K562 (cell line): ENCODE results near the gene COPRS. TPM values are rescaled to one million over a fixed set of nuclear protein-coding genes. Genes with fewer than 3 reads are reported as not detected.

Experiments
- ATAC-seq: fragments of 200-7000 bp; cut with Tn5 transposase; 3 replicates; pipeline ENCODE4 v1.9.1; 2020; ENCODE audit warnings: moderate library complexity
- BruUV-seq: library from RNA; stranded (reverse); fragments of 400-500 nt; replicated peaks from 2 replicates; lab custom pipeline; 2021; lab: Mats Ljungman, UMichigan
- CTCF ChIA-PET: fragments of 300-600 bp; formaldehyde crosslinking; extraction: SDS; loops from one replicate; lab custom pipeline; 2021; ENCODE audit warnings: low intra/inter-chr PET ratio; lab: Yijun Ruan, JAX
- POLR2A ChIA-PET: fragments of 300-600, 350-650 bp; sonication (Branson Sonifier 250); formaldehyde crosslinking; extraction: SDS; loops from one replicate; lab custom pipeline; 2021; ENCODE audit warnings: antibody characterized with exemption, inconsistent platforms; lab: Yijun Ruan, JAX
- DNase-seq, 4 experiments: peaks; one replicate each; pipeline versions ENCODE4 v3.0.0 to v3.0.0-alpha.2; 2011 to 2018; ENCODE audit warnings: low spot score in 3 of 4, mixed read lengths in 3 of 4; ENCODE audit errors: extremely low read depth in 1 of 4
- FAIRE-seq: peaks from 2 replicates; lab custom pipeline; 2011; peaks lifted over from hg19 to GRCh38; lab: Jason Lieb, UNC
- H2AFZ ChIP-seq: 2 replicates; pipeline ENCODE4 v1.6.0; 2011; ENCODE audit warnings: low read depth, low read length, control low read depth, inconsistent platforms
- H3K27ac ChIP-seq: fragments of 200-600 bp; 3 replicates; pipeline ENCODE4 v1.8.0; 2011; ENCODE audit warnings: low read depth, mild to moderate bottlenecking, control low read depth, inconsistent platforms, low read length, moderate library complexity, mixed read lengths; ENCODE audit errors: extremely low read depth
- H3K27me3 ChIP-seq, 2 experiments: fragments of 300-600 bp in 1 of 2; 2 replicates in 1 of 2; 3 replicates in 1 of 2; pipeline versions ENCODE4 v1.6.0 to v1.8.0; 2011; ENCODE audit warnings: inconsistent platforms in 2 of 2, low read length in 2 of 2, mild to moderate bottlenecking in 1 of 2, mixed read lengths in 1 of 2, moderate library complexity in 1 of 2; ENCODE audit not compliant: control insufficient read depth in 2 of 2, insufficient read depth in 2 of 2
- H3K36me3 ChIP-seq: fragments of 300-600 bp; 3 replicates; pipeline ENCODE4 v1.8.0; 2011; ENCODE audit warnings: mild to moderate bottlenecking, low read length, inconsistent platforms; ENCODE audit not compliant: control insufficient read depth, insufficient read depth
- H3K4me1 ChIP-seq, 2 experiments: fragments of 200-600 bp in 1 of 2; replicated peaks in 1 of 2; 2 replicates in 1 of 2; 3 replicates in 1 of 2; pipeline versions ENCODE4 v1.5.1 to v1.8.0; 2011; ENCODE audit warnings: inconsistent platforms in 2 of 2, low read length in 2 of 2, mild to moderate bottlenecking in 1 of 2, mixed read lengths in 1 of 2, moderate library complexity in 1 of 2; ENCODE audit not compliant: control insufficient read depth in 2 of 2, insufficient read depth in 2 of 2
- H3K4me2 ChIP-seq: 2 replicates; pipeline ENCODE4 v1.6.1; 2011; ENCODE audit warnings: low read length, control low read depth, inconsistent platforms, mixed read lengths; ENCODE audit not compliant: insufficient read depth
- H3K4me3 ChIP-seq: fragments of 200-600 bp; sonication (generic), shearing (Covaris generic); 2 replicates; pipeline ENCODE4 v1.5.1; 2016; ENCODE audit warnings: control low read depth, inconsistent platforms
- H3K79me2 ChIP-seq: fragments of 200-600 bp; 3 replicates; pipeline ENCODE4 v1.8.0; 2011; ENCODE audit warnings: low read length, inconsistent platforms; ENCODE audit not compliant: control insufficient read depth, insufficient read depth
- H3K9ac ChIP-seq, 2 experiments: 2 replicates each; pipeline versions ENCODE4 v1.6.0 to v1.6.1; 2011; ENCODE audit warnings: low read depth in 2 of 2, low read length in 2 of 2, control low read depth in 1 of 2, inconsistent platforms in 1 of 2, mild to moderate bottlenecking in 1 of 2, mixed read lengths in 1 of 2; ENCODE audit not compliant: insufficient read depth in 1 of 2
- H3K9me1 ChIP-seq: one replicate; pipeline ENCODE4 v1.6.0; 2011; ENCODE audit warnings: inconsistent platforms, mild to moderate bottlenecking, low read length, moderate library complexity; ENCODE audit not compliant: control insufficient read depth, insufficient read depth
- H3K9me3 ChIP-seq: replicated peaks from 2 replicates; pipeline ENCODE4 v1.5.1; 2011; ENCODE audit warnings: low read depth, low read length, inconsistent platforms; ENCODE audit not compliant: control insufficient read depth, insufficient read depth
- H4K20me1 ChIP-seq: replicated peaks from 2 replicates; pipeline ENCODE4 v1.6.1; 2011; ENCODE audit warnings: low read length, inconsistent platforms, mixed read lengths; ENCODE audit not compliant: control insufficient read depth, insufficient read depth
- BRCA1 ChIP-seq, 2 experiments: fragments of 450-650 bp in 1 of 2; sonication (generic) in 1 of 2; formaldehyde crosslinking in 1 of 2; IDR thresholded peaks; 2 replicates each; pipeline versions ENCODE4 v1.5.0 to v1.6.1; 2017 to 2020; ENCODE audit warnings: mild to moderate bottlenecking in 1 of 2, missing genetic modification reagents in 1 of 2
- E2F8 ChIP-seq: fragments of 450-650 bp; IDR thresholded peaks from 2 replicates; pipeline ENCODE4 v1.7.1; 2018; ENCODE audit warnings: mild to moderate bottlenecking, low read depth; ENCODE audit not compliant: partially characterized antibody
- EP300 ChIP-seq: IDR thresholded peaks from 2 replicates; pipeline ENCODE4 v1.6.1; 2012; ENCODE audit warnings: low read length, improper control_type of control experiment
- GTF2B ChIP-seq: IDR thresholded peaks from 2 replicates; pipeline ENCODE4 v1.6.1; 2011; ENCODE audit not compliant: insufficient read length; ENCODE audit errors: extremely low read depth
- HMG20B ChIP-seq: fragments of 250-450 bp; sonication (Bioruptor Pico); IDR thresholded peaks from 2 replicates; pipeline ENCODE4 v1.5.0; 2021; ENCODE audit warnings: mild to moderate bottlenecking
- ID3 ChIP-seq, 2 experiments: fragments of 250-450 bp in 1 of 2; fragments of 450-650 bp in 1 of 2; sonication (Bioruptor Pico) in 1 of 2; IDR thresholded peaks; 2 replicates each; pipeline versions ENCODE4 v1.6.1 to v1.8.0; 2016 to 2021; ENCODE audit warnings: mild to moderate bottlenecking in 2 of 2, moderate library complexity in 2 of 2, missing compliant biosample characterization in 1 of 2, missing genetic modification characterization in 1 of 2
- PHB ChIP-seq: fragments of 250-450 bp; sonication (Bioruptor Pico); IDR thresholded peaks from 2 replicates; pipeline ENCODE4 v1.5.0; 2021
- POLR3A ChIP-seq: IDR thresholded peaks from 2 replicates; pipeline ENCODE4 v1.6.1; 2011; ENCODE audit warnings: borderline replicate concordance, mild to moderate bottlenecking, moderate library complexity; ENCODE audit not compliant: insufficient read length, insufficient read depth; ENCODE audit errors: extremely low read depth
- ZFP30 ChIP-seq: fragments of 250-450 bp; sonication (Bioruptor Pico); IDR thresholded peaks from 2 replicates; pipeline ENCODE4 v1.8.0; 2022; ENCODE audit warnings: moderate library complexity, mild to moderate bottlenecking, inconsistent platforms, borderline replicate concordance
- ZNF507 ChIP-seq: conservative IDR thresholded peaks from 2 replicates; pipeline ENCODE4 v1.6.1; 2017; ENCODE audit warnings: missing genetic modification characterization, missing compliant biosample characterization
- WGBS: fragments of 100-300 bp; shearing (Covaris generic); methylation state at CpG from one replicate; pipeline ENCODE4 v1.1.6; 2016; ENCODE audit warnings: low coverage, mixed read lengths; ENCODE audit not compliant: insufficient coverage; ENCODE audit errors: missing lambda C conversion rate; 5-methylcytosine and 5-hydroxymethylcytosine counted together
- in situ Hi-C: fragments of 300-500 bp; cut with MboI; formaldehyde crosslinking; loops from 4 replicates; pipeline ENCODE4 v1.15.0; 2018; ENCODE audit warnings: inconsistent platforms, mixed read lengths
- intact Hi-C: fragments of 100-400 bp; cut with micrococcal nuclease; formaldehyde crosslinking; loops from 2 replicates; pipeline ENCODE4 v1.14.2; 2022
- polyA plus RNA-seq, 8 experiments: library from polyadenylated mRNA; depleted of rRNA in 4 of 8; stranded (reverse) in 5 of 8; unstranded in 3 of 8; fragments of >200 nt; fragmentation: Nextera tagmentation in 2 of 8; fragmentation: Illumina TruSeq in 1 of 8; extraction: Ambion mirVana in 2 of 8; extraction: Trizol in 1 of 8; gene quantifications; 2 replicates each; pipeline versions ENCODE4 v1.2.1 to v1.2.3, GENCODE V29; 2011 to 2014; ENCODE audit warnings: inconsistent platforms in 1 of 8, missing spikeins in 1 of 8
- total RNA-seq, 7 experiments: library from RNA; depleted of rRNA in 6 of 7; stranded (reverse); fragments of >200 nt in 6 of 7; fragmentation: Illumina TruSeq in 2 of 7; extraction: Trizol in 2 of 7; gene quantifications; 2 replicates each; pipeline versions ENCODE4 v1.2.1 to v1.2.3, GENCODE V29; 2011 to 2021; ENCODE audit warnings: low replicate concordance in 1 of 7

Gene COPRS
- total and polyA plus RNA-seq, 9 of the 15 experiments (the other 6 are each of a cell fraction or from before 2014, with no cell fraction given): 11.9 to 102 (median 60.5) TPM

- WGBS: 2% methylated on average over 4 of the region's 4 CpGs
- Histone ChIP-seq H3K4me3 (no peak overlapping the region), H3K9me1 (no peaks in the 10 kb centered on the region), H3K27me3 (peaks cover 3 to 5% of the 10 kb centered on the region in 2 experiments; a peak in 2 of 5 replicates), H4K20me1 (no peaks in the 10 kb centered on the region), H3K79me2 (no peaks in the 10 kb centered on the region), H2AFZ (no peak overlapping the region), H3K4me1 (no peaks in the 10 kb centered on the region; a peak in 2 of 5 replicates), H3K36me3 (no peaks in the 10 kb centered on the region), H3K4me2 (no peak overlapping the region), H3K9me3 (no peaks in the 10 kb centered on the region), H3K27ac (no peak overlapping the region), H3K9ac (no peak overlapping the region)
- no peak for DNase-seq
- intact Hi-C loops (no loop called here), in situ Hi-C loops (no loop called here)
- no TSS peak for BruUV-seq
- TF ChIP-seq GTF2B: no peak
- POLR2A ChIA-PET: interaction anchor here (0.6 kb wide), 1 partner anchor 8 kb away, joined by 4 read pairs; no protein-coding TSS in a partner anchor
- CTCF ChIA-PET: no interaction called here
- ATAC-seq: no peak
- no peak for FAIRE-seq
These were observed 23.1 kb downstream of the COPRS start for GRCh38 chr17:31835984-31836383.

- Histone ChIP-seq H3K27me3 (no peaks in the 10 kb centered on the region; a peak in 1 of 5 replicates), H4K20me1 (no peaks in the 10 kb centered on the region), H3K27ac (no peak overlapping the region), H3K4me3 (no peak overlapping the region), H3K79me2 (no peaks in the 10 kb centered on the region), H3K9me3 (no peaks in the 10 kb centered on the region), H3K4me2 (no peak overlapping the region), H3K36me3 (no peaks in the 10 kb centered on the region), H3K9me1 (no peaks in the 10 kb centered on the region), H3K9ac (no peak overlapping the region), H2AFZ (no peak overlapping the region), H3K4me1 (no peaks in the 10 kb centered on the region; a peak in 2 of 5 replicates)
- FAIRE-seq (no peak), DNase-seq (no peak), ATAC-seq (no peak)
- intact Hi-C loops: no loop called here
- no TSS peak for BruUV-seq
- ChIA-PET POLR2A (interaction anchor here (0.6 kb wide), 1 partner anchor 20 kb away, joined by 3 read pairs; no protein-coding TSS in a partner anchor), CTCF (no interaction called here)
- in situ Hi-C loops: no loop called here
- 19% methylated on average over 7 of the region's 7 CpGs for WGBS
- no peak for TF ChIP-seq HMG20B (CRISPR knock-in tag)
- no peak for TF ChIP-seq ZFP30 (CRISPR knock-in tag)
- no peak for TF ChIP-seq ID3 (CRISPR knock-in tag; IDR thresholded peaks at IDR 0.05)
- no peak for TF ChIP-seq ID3 (tag; IDR thresholded peaks at IDR 0.05)
- TF ChIP-seq E2F8: no peak
- no peak for TF ChIP-seq POLR3A
- no peak for TF ChIP-seq ZNF507 (tag)
- no peak for TF ChIP-seq BRCA1 (IDR thresholded peaks at IDR 0.05)
- no peak for TF ChIP-seq BRCA1 (CRISPR knock-in tag; IDR thresholded peaks at IDR 0.05)
- no peak for TF ChIP-seq EP300
- no peak for TF ChIP-seq GTF2B
- no peak for TF ChIP-seq PHB (CRISPR knock-in tag)
These were observed 24.6 kb downstream of the COPRS start for GRCh38 chr17:31834448-31834847.
